CD4-positive, CD25-positive, alpha-beta regulatory T cell (primary cell): ENCODE results near the gene GNB2. TPM values are rescaled to one million over a fixed set of nuclear protein-coding genes. Genes with fewer than 3 reads are reported as not detected.

Source experiments
- ATAC-seq, 2 donors: fragments of 150-1000 bp; cut with Tn5 transposase; one replicate each; pipeline ENCODE4 v1.10.0; 2021; ENCODE audit warnings: low read depth in 2 of 2, moderate number of reproducible peaks in 2 of 2, moderate library complexity in 1 of 2
- DNase-seq, 3 donors: peaks; one replicate each; pipeline versions ENCODE4 v3.0.0 to v3.0.0-alpha.2; 2012 to 2022; ENCODE audit warnings: mixed read lengths in 1 of 3
- H3K27ac ChIP-seq: one replicate; pipeline ENCODE4 v1.7.0; 2013; ENCODE audit warnings: mild to moderate bottlenecking, low read length; ENCODE audit not compliant: insufficient read depth, poor library complexity, severe bottlenecking
- H3K27me3 ChIP-seq: one replicate; pipeline ENCODE4 v1.7.0; 2013; ENCODE audit warnings: low read length; ENCODE audit not compliant: control insufficient read depth, insufficient read depth
- H3K36me3 ChIP-seq: one replicate; pipeline ENCODE4 v1.7.0; 2013; ENCODE audit warnings: mild to moderate bottlenecking, low read length, moderate library complexity; ENCODE audit not compliant: control insufficient read depth, insufficient read depth
- H3K4me1 ChIP-seq: 2 replicates; pipeline ENCODE4 v1.7.0; 2013; ENCODE audit warnings: mild to moderate bottlenecking, low read length; ENCODE audit not compliant: insufficient read depth, control insufficient read depth, poor library complexity, severe bottlenecking
- H3K4me3 ChIP-seq: one replicate; pipeline ENCODE4 v1.7.0; 2013; ENCODE audit warnings: low read depth, mild to moderate bottlenecking, low read length, moderate library complexity
- H3K9me3 ChIP-seq, 2 experiments: 1 replicate in 1 of 2; 2 replicates in 1 of 2; pipeline ENCODE4 v1.7.0; 2013; ENCODE audit warnings: low read length in 2 of 2, mild to moderate bottlenecking in 1 of 2, moderate library complexity in 1 of 2; ENCODE audit not compliant: control insufficient read depth in 2 of 2
- H3K27ac Mint-ChIP-seq, 3 donors: one replicate each; pipeline ENCODE4 v1.8.0; 2020 to 2022; ENCODE audit warnings: mild to moderate bottlenecking in 3 of 3, mixed read lengths in 3 of 3, moderate library complexity in 2 of 3
- H3K27me3 Mint-ChIP-seq: one replicate; pipeline ENCODE4 v1.8.0; 2022; ENCODE audit warnings: mild to moderate bottlenecking, mixed read lengths
- H3K36me3 Mint-ChIP-seq: one replicate; pipeline ENCODE4 v1.8.0; 2020; ENCODE audit warnings: mixed read lengths
- H3K4me1 Mint-ChIP-seq, 4 donors: one replicate each; pipeline ENCODE4 v1.8.0; 2020 to 2022; ENCODE audit warnings: mixed read lengths in 4 of 4, mild to moderate bottlenecking in 1 of 4
- H3K4me3 Mint-ChIP-seq, 4 donors: one replicate each; pipeline ENCODE4 v1.8.0; 2020 to 2022; ENCODE audit warnings: mild to moderate bottlenecking in 4 of 4, mixed read lengths in 4 of 4, moderate library complexity in 3 of 4
- H3K9me3 Mint-ChIP-seq, 7 donors: one replicate each; pipeline ENCODE4 v1.8.0; 2020 to 2022; ENCODE audit warnings: mixed read lengths in 7 of 7, mild to moderate bottlenecking in 3 of 7, moderate library complexity in 2 of 7
- polyA plus RNA-seq, 4 donors: library from polyadenylated mRNA; unstranded; fragments of 300-500 nt; fragmentation: Illumina TruSeq; gene quantifications; one replicate each; pipeline ENCODE4 v1.2.3, GENCODE V29; 2021
- total RNA-seq: library from RNA; stranded (reverse); gene quantifications from one replicate; pipeline ENCODE4 v1.2.3, GENCODE V29; 2022

Gene GNB2
- total and polyA plus RNA-seq, 5 donors from 2014 or later, result 47.2 to 160 (median 67.7) TPM

DNA sequence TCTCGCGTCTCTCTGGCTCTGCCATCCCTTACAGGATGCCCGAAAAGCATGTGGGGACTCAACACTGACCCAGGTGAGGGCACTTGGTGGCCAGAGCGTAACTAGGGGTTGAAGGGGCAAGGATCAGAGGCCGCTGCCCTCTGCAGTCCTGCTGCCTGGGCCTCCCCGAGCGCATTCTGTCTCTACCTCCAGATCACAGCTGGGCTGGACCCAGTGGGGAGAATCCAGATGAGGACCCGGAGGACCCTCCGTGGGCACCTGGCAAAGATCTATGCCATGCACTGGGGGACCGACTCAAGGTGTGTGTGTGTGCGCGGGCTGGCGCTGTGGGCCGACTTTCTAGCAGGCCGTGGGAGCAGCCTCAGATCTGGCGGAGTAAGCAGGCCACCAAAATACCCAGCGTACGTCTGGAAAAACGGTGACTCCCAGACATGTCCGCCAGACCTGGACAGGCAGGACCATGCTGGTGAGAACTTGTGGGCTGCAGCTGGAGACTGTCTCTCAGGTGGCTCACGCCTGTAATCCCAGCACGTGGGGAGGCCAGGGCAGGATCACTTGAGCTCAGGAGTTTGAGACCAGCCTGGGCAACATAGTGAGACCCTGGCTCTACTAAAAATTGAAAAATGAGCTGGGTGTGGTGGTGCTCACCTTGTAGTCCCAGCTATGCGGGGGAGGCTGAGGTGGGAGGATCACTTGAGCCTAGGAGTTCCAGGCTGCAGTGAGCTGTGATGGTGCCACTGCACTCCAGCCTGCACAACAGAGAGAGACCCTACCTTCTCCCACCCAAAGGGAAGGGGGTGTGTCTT, 3.2 kb downstream of the GNB2 start:
- ATAC-seq (no peak), DNase-seq (no peak)
- Histone ChIP-seq H3K4me1 (peaks cover 40% of the 10 kb centered on the region), H3K9me3 (no peaks in the 10 kb centered on the region), H3K36me3 (peaks cover 27% of the 10 kb centered on the region), H3K4me3 (no peak overlapping the region), H3K27me3 (no peaks in the 10 kb centered on the region), H3K27ac (peak overlapping the region; percentile 94)
- H3K36me3 Mint-ChIP-seq, result no peaks in the 10 kb centered on the region
- H3K9me3 Mint-ChIP-seq, result peaks cover 0 to 1% (median 0%) of the 10 kb centered on the region in 7 donors
- H3K27me3 Mint-ChIP-seq, result peaks cover 7% of the 10 kb centered on the region
- H3K4me3 Mint-ChIP-seq, result peak overlapping the region; percentile 78 to 96 (median 84)
- H3K4me1 Mint-ChIP-seq, result peaks cover 4 to 55% (median 18%) of the 10 kb centered on the region in 4 donors
- peak overlapping the region; percentile 76 to 88 (median 82) for H3K27ac Mint-ChIP-seq

DNA sequence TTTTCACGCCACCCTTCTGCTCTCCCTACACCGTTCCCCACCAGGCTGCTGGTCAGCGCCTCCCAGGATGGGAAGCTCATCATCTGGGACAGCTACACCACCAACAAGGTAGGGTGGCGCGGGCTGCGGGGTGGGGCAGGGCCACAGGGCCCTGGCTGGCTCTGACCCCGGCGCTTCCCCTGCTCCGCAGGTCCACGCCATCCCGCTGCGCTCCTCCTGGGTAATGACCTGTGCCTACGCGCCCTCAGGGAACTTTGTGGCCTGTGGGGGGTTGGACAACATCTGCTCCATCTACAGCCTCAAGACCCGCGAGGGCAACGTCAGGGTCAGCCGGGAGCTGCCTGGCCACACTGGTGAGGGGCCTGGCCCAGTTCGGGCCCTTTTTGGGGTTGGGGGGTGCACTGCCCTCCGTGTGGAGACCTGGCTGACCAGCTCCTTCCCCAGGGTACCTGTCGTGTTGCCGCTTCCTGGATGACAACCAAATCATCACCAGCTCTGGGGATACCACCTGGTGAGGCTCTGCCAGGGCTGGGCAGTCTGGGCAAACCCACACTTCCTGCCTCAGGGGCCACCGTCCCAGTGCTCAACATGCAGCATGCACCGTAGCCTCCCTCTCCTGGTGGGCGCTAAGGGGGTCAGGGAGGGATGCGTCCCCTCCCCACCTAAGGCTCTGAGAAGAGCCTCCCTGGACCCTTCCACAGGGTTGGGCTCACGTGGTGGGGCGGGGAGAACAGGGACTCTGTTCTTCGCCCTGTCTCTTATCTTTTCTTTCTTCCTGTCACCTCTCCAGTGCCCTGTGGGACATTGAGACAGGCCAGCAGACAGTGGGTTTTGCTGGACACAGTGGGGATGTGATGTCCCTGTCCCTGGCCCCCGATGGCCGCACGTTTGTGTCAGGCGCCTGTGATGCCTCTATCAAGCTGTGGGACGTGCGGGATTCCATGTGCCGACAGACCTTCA, 4.0 kb downstream of the GNB2 start:
- H3K4me3 Mint-ChIP-seq, result peak overlapping the region; percentile 61 to 96 (median 72)
- H3K27me3 Mint-ChIP-seq, result peaks cover 7% of the 10 kb centered on the region
- peaks cover 27% of the 10 kb centered on the region for H3K36me3 ChIP-seq
- DNase-seq (no peak), ATAC-seq (no peak)
- no peaks in the 10 kb centered on the region for H3K27me3 ChIP-seq
- H3K27ac Mint-ChIP-seq, result peak overlapping the region; percentile 48 to 82 (median 75)
- H3K9me3 ChIP-seq, result no peaks in the 10 kb centered on the region
- no peak overlapping the region for H3K27ac ChIP-seq
- peaks cover 4 to 54% (median 18%) of the 10 kb centered on the region in 4 donors for H3K4me1 Mint-ChIP-seq
- H3K4me1 ChIP-seq, result peaks cover 41% of the 10 kb centered on the region
- no peak overlapping the region for H3K4me3 ChIP-seq
- H3K36me3 Mint-ChIP-seq, result no peaks in the 10 kb centered on the region
- H3K9me3 Mint-ChIP-seq, result peaks cover 0 to 1% (median 0%) of the 10 kb centered on the region in 7 donors

DNA sequence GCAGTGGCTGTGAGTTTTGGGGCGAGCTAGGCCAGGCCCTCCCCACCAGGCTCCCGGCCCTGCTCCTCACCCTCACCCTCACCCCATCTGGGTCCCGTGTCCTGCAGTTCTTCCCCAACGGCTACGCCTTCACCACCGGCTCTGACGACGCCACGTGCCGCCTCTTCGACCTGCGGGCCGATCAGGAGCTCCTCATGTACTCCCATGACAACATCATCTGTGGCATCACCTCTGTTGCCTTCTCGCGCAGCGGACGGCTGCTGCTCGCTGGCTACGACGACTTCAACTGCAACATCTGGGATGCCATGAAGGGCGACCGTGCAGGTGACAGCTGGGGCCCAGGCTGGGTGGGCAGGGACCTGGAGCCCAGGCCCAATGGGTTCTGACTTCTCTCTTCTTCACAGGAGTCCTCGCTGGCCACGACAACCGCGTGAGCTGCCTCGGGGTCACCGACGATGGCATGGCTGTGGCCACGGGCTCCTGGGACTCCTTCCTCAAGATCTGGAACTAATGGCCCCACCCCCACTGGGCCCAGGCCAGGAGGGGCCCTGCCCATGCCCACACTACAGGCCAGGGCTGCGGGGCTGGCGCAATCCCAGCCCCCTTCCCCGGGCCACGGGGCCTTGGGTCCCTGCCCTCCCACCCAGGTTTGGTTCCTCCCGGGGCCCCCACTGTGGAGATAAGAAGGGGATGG, 4.9 kb downstream of the GNB2 start:
- peaks cover 3% of the 10 kb centered on the region for H3K36me3 Mint-ChIP-seq
- ATAC-seq (no peak), DNase-seq (no peak)
- Histone ChIP-seq H3K4me3 (no peak overlapping the region), H3K27ac (no peak overlapping the region), H3K9me3 (no peaks in the 10 kb centered on the region), H3K4me1 (peaks cover 36% of the 10 kb centered on the region), H3K36me3 (peaks cover 35% of the 10 kb centered on the region), H3K27me3 (no peaks in the 10 kb centered on the region)
- H3K9me3 Mint-ChIP-seq, result peaks cover 0 to 1% (median 0%) of the 10 kb centered on the region in 7 donors
- H3K4me3 Mint-ChIP-seq, result peak overlapping the region in 3 of 4 donors; percentile 24 to 96 (median 26)
- H3K4me1 Mint-ChIP-seq, result peaks cover 4 to 49% (median 14%) of the 10 kb centered on the region in 4 donors
- peaks cover under 1% of the 10 kb centered on the region for H3K27me3 Mint-ChIP-seq
- H3K27ac Mint-ChIP-seq, result peak overlapping the region in 1 of 3 donors; percentile 79

DNA sequence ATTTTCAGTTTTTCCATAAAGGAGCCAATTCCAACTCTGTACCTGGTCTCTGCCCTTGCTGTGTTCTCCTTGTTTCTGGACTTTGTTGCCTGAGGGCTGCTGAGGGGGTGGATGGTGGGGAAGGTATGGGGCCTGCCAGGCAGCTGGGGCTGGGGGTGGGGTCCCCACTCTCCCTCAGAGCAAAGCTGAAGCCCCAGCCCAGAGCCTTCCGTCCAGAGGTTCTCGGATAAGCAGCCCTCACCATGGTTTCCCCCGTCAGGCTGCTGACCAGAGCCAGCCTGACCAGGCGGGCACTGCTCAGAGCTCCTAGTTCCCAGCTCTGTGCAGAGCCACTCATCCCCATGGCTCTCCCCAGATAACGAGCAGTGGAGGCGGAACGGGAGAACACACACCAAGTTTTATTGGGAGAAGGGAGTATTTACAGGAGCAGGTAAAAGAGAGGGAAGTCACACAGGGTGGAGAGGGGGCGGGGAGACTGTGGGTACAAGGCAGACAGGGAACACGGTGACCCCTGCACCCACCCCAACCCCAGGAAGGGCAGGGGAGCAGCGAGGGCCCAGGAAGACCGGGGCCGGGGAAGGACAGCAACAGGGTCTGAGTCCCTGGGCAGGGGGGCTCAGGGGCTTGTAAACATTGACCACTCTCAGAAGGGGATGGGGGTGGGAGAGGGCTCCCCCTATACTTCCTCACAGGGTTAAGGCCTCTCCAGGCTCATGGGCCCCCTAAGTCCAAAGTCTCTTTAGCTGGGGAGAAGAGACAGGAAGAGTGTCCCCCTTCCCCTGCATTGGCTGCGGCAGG, 5.8 kb downstream of the GNB2 start:
- H3K36me3 ChIP-seq, result peaks cover 36% of the 10 kb centered on the region
- Mint-ChIP-seq H3K9me3 (peaks cover 0 to 1% (median 0%) of the 10 kb centered on the region in 7 donors), H3K36me3 (peaks cover 4% of the 10 kb centered on the region), H3K27ac (no peak overlapping the region), H3K4me3 (no peak overlapping the region), H3K4me1 (peaks cover 4 to 49% (median 14%) of the 10 kb centered on the region in 4 donors), H3K27me3 (no peaks in the 10 kb centered on the region)
- H3K9me3 ChIP-seq, result no peaks in the 10 kb centered on the region
- H3K27me3 ChIP-seq, result no peaks in the 10 kb centered on the region
- H3K4me3 ChIP-seq, result no peak overlapping the region
- no peak for ATAC-seq
- peaks cover 35% of the 10 kb centered on the region for H3K4me1 ChIP-seq
- no peak for DNase-seq
- H3K27ac ChIP-seq, result no peak overlapping the region

DNA sequence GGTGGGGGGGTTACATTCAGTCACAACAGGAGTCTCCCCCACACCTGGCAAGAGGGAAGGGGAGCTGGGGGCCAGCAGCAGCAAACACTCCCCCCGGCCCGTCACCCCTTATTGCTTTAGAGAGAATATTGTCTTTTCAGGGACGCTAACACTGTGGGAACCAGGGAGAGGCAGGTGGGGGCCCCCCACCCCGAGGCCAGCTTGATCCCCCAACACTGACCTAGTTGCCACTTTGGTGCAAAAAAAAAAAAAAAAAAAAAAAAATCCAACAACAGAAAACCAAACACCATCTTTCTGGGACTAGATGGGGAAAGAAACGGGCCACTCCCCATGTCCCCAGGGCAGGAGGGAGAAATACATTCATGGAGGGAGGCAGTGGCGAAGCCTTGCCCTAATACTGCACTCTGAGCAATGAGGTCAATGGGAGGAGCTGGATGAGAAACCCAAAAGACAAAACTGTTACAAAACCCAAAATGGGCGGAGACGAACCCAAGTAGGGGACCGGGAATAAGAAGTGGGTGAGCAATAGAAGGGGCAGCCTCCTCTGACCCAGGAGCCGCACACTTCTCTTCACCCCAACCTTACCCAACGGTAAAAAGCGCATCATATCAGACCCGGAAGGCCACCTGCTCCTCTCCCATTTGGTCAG, 6.5 kb downstream of the GNB2 start:
- no peaks in the 10 kb centered on the region for H3K27me3 Mint-ChIP-seq
- peaks cover 4 to 49% (median 14%) of the 10 kb centered on the region in 4 donors for H3K4me1 Mint-ChIP-seq
- no peaks in the 10 kb centered on the region for H3K27me3 ChIP-seq
- peak overlapping the region in 2 of 4 donors; percentile 43 to 54 for H3K4me3 Mint-ChIP-seq
- H3K9me3 ChIP-seq, result no peaks in the 10 kb centered on the region
- H3K9me3 Mint-ChIP-seq, result peaks cover 0 to 1% (median 0%) of the 10 kb centered on the region in 7 donors
- ATAC-seq (no peak), DNase-seq (no peak)
- peak overlapping the region in 2 of 3 donors; percentile 16 to 28 for H3K27ac Mint-ChIP-seq
- H3K27ac ChIP-seq, result no peak overlapping the region
- peaks cover 44% of the 10 kb centered on the region for H3K36me3 ChIP-seq
- H3K4me3 ChIP-seq, result no peak overlapping the region
- H3K36me3 Mint-ChIP-seq, result peaks cover 4% of the 10 kb centered on the region
- H3K4me1 ChIP-seq, result peaks cover 35% of the 10 kb centered on the region

DNA sequence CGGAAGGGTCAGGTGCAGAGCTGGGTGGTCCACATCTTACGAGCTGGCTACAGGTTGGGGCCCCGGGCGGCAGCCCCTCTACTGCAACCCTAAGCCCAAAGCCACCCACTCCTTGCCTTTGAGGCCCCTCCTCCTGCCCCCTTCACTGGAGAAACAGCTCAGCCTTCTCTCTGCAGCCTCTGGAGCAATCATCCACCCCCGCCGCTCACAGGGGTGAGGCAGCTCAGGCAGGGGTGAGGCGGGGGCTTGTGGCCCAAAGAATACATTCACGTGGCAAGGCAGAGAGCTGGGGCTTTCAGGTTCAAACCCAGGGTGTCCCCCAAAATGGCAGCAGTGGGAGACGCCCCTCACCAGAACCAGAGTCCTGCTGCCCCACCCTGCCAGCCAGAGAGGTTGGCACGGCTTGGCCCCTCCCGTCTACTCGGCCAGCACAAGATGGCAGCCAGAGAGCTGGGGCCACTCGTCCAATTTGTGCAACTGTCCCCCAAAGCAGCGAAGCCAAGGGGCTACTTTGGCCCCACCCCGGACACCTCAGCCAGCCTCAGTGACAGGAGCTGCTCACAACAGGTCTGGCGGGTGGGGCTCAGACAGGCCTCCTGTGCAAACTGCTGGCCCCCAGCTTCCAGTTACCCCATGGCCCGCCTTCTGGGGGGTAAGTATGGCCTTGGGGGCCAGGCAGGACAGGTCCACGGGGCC, 7.2 kb downstream of the GNB2 start:
- H3K27me3 Mint-ChIP-seq, result no peaks in the 10 kb centered on the region
- H3K9me3 ChIP-seq, result no peaks in the 10 kb centered on the region
- no peak overlapping the region for H3K4me3 ChIP-seq
- H3K4me1 Mint-ChIP-seq, result peaks cover 4 to 49% (median 14%) of the 10 kb centered on the region in 4 donors
- H3K36me3 ChIP-seq, result peaks cover 47% of the 10 kb centered on the region
- H3K27ac ChIP-seq, result peak overlapping the region; percentile 41
- peaks cover 8% of the 10 kb centered on the region for H3K36me3 Mint-ChIP-seq
- peak overlapping the region in 2 of 3 donors; percentile 16 to 28 for H3K27ac Mint-ChIP-seq
- DNase-seq (no peak), ATAC-seq (no peak)
- peaks cover 0 to 1% (median 0%) of the 10 kb centered on the region in 7 donors for H3K9me3 Mint-ChIP-seq
- H3K4me3 Mint-ChIP-seq, result peak overlapping the region in 2 of 4 donors; percentile 19 to 49
- H3K4me1 ChIP-seq, result peaks cover 35% of the 10 kb centered on the region
- no peaks in the 10 kb centered on the region for H3K27me3 ChIP-seq
